HepG2 (cell line): ENCODE results near the gene CPEB4. TPM values are rescaled to one million over a fixed set of nuclear protein-coding genes. Genes with fewer than 3 reads are reported as not detected.
A peak's percentile ranks its signal among the peaks of the same experiment; 100 is the strongest.

Experiments
- ADNP ChIP-seq: sonication (generic); formaldehyde crosslinking; IDR thresholded peaks from 2 replicates; pipeline ENCODE4 v1.4.0; 2020; ENCODE audit warnings: missing genetic modification reagents
- ATF7 ChIP-seq, 2 experiments: fragments of 450-650 bp in 1 of 2; sonication (generic) in 1 of 2; formaldehyde crosslinking in 1 of 2; IDR thresholded peaks; 2 replicates each; pipeline versions ENCODE4 v1.4.0 to v1.6.1; 2016 to 2020; ENCODE audit warnings: antibody characterized with exemption in 1 of 2, mild to moderate bottlenecking in 1 of 2, missing genetic modification reagents in 1 of 2
- ELF4 ChIP-seq: sonication (generic); formaldehyde crosslinking; IDR thresholded peaks from 2 replicates; pipeline ENCODE4 v1.5.0; 2020; ENCODE audit warnings: missing genetic modification reagents, mild to moderate bottlenecking, moderate library complexity, borderline replicate concordance
- HIVEP1 ChIP-seq: sonication (generic); formaldehyde crosslinking; IDR thresholded peaks from 2 replicates; pipeline ENCODE4 v1.4.0; 2020; ENCODE audit warnings: mild to moderate bottlenecking, missing genetic modification reagents
- HNRNPH1 ChIP-seq: fragments of 200-400 bp; formaldehyde crosslinking; optimal IDR thresholded peaks from 2 replicates; pipeline ENCODE3; 2017; ENCODE audit warnings: mild to moderate bottlenecking, low read depth, low read length
- POLR2AphosphoS5 ChIP-seq: IDR thresholded peaks from 2 replicates; pipeline ENCODE4 v1.6.1; 2012; ENCODE audit warnings: low read depth, low read length
- RFXANK ChIP-seq: IDR thresholded peaks from 2 replicates; pipeline ENCODE4 v1.6.1; 2016
- TEAD3 ChIP-seq: optimal IDR thresholded peaks from 2 replicates; pipeline ENCODE3; 2016; ENCODE audit warnings: borderline replicate concordance
- ZNF556 ChIP-seq: sonication (generic); formaldehyde crosslinking; IDR thresholded peaks from 2 replicates; pipeline ENCODE4 v1.4.0; 2020; ENCODE audit warnings: mild to moderate bottlenecking, missing genetic modification reagents, borderline replicate concordance
- ZNF891 ChIP-seq: sonication (generic); formaldehyde crosslinking; IDR thresholded peaks from 2 replicates; pipeline ENCODE4 v1.5.0; 2020; ENCODE audit warnings: mild to moderate bottlenecking, missing genetic modification reagents
- polyA plus RNA-seq, 8 experiments: library from polyadenylated mRNA; depleted of rRNA in 3 of 8; stranded (reverse) in 7 of 8; unstranded in 1 of 8; fragments of >200 nt; fragmentation: Illumina TruSeq in 4 of 8; extraction: Trizol in 4 of 8; gene quantifications; 2 replicates each; pipeline versions ENCODE4 v1.2.1 to v1.2.3, GENCODE V29; 2011 to 2016; ENCODE audit warnings: low read depth in 4 of 8, missing spikeins in 1 of 8, mixed read lengths in 1 of 8; ENCODE audit not compliant: insufficient read depth in 1 of 8
- total RNA-seq, 5 experiments: library from RNA; depleted of rRNA; stranded (reverse); fragments of >200 nt; fragmentation: Illumina TruSeq; extraction: Trizol; gene quantifications; 2 replicates each; pipeline ENCODE4 v1.2.3, GENCODE V29; 2016; ENCODE audit warnings: low read depth in 1 of 5
- TF ChIP-seq, protein P1 (sequence below): sonication (generic); formaldehyde crosslinking; IDR thresholded peaks from 2 replicates; pipeline ENCODE4 v1.8.0; 2022; ENCODE audit warnings: missing genetic modification reagents, mild to moderate bottlenecking, moderate library complexity, borderline replicate concordance
- TF ChIP-seq, protein P2 (sequence below): sonication (generic); formaldehyde crosslinking; IDR thresholded peaks from 2 replicates; pipeline ENCODE4 v1.4.0; 2020; ENCODE audit warnings: missing genetic modification reagents, borderline replicate concordance
- TF ChIP-seq, protein P3 (sequence below): sonication (generic); formaldehyde crosslinking; IDR thresholded peaks from 2 replicates; pipeline ENCODE4 v1.4.0; 2020; ENCODE audit warnings: missing genetic modification reagents, borderline replicate concordance
- TF ChIP-seq, protein P4 (sequence below): sonication (generic); formaldehyde crosslinking; IDR thresholded peaks from 2 replicates; pipeline ENCODE4 v1.5.0; 2020; ENCODE audit warnings: mild to moderate bottlenecking, missing genetic modification reagents

The CPEB4 gene
- total and polyA plus RNA-seq, 2 of the 13 experiments (the other 11 are each of a cell fraction or from before 2014, with no cell fraction given): 7.7 to 26.7 TPM

DNA sequence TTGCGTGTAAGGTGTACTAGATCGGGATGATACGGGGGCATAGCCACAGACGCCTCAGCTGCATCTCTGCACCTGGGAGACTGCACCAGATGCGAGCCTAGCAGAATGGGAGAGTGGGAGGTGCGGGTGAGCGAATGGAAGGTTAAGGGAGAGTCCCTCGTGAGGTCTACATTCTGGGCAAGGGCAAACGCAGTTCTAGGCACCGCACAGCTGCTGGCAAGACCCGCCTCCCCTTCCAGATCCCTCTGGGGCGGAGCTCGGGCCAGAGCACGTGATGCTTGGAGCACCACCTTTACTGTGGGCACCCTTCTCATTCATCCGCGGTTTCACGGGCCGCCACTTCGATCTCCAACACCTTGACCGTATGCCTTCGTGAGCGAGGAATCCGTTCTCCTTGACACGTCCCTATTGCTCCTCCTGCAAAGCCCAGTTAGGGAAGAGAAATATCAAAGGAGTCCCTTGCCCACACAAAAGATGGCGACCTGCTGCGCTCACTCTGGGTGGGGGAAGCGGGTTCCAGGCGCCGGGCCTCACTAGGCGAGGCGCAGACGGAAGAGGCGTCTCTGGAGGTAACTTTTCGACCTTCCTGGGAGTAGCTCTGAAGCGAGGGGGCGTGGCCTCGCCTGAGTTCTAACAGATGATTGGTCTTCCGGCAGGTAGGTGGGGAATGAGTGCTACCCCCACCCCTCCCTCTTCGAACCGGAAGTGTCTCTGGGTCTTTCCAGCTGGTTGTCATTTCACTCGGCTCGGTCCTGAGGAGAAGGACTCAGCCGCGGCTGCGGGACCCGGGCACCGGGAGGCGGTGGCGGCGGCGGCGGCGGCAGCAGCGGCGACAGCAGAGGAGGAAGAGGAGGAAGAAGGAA is at the start of gene CPEB4 (continued):
- TF ChIP-seq, protein P1, sequence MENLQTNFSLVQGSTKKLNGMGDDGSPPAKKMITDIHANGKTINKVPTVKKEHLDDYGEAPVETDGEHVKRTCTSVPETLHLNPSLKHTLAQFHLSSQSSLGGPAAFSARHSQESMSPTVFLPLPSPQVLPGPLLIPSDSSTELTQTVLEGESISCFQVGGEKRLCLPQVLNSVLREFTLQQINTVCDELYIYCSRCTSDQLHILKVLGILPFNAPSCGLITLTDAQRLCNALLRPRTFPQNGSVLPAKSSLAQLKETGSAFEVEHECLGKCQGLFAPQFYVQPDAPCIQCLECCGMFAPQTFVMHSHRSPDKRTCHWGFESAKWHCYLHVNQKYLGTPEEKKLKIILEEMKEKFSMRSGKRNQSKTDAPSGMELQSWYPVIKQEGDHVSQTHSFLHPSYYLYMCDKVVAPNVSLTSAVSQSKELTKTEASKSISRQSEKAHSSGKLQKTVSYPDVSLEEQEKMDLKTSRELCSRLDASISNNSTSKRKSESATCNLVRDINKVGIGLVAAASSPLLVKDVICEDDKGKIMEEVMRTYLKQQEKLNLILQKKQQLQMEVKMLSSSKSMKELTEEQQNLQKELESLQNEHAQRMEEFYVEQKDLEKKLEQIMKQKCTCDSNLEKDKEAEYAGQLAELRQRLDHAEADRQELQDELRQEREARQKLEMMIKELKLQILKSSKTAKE (CRISPR knock-in tag): no peak
- no peak for TF ChIP-seq RFXANK (CRISPR knock-in tag)
- TF ChIP-seq ADNP (CRISPR knock-in tag): no peak
- TF ChIP-seq POLR2AphosphoS5: peak; percentile 88
- TF ChIP-seq HNRNPH1: no peak
- TF ChIP-seq, protein P2, sequence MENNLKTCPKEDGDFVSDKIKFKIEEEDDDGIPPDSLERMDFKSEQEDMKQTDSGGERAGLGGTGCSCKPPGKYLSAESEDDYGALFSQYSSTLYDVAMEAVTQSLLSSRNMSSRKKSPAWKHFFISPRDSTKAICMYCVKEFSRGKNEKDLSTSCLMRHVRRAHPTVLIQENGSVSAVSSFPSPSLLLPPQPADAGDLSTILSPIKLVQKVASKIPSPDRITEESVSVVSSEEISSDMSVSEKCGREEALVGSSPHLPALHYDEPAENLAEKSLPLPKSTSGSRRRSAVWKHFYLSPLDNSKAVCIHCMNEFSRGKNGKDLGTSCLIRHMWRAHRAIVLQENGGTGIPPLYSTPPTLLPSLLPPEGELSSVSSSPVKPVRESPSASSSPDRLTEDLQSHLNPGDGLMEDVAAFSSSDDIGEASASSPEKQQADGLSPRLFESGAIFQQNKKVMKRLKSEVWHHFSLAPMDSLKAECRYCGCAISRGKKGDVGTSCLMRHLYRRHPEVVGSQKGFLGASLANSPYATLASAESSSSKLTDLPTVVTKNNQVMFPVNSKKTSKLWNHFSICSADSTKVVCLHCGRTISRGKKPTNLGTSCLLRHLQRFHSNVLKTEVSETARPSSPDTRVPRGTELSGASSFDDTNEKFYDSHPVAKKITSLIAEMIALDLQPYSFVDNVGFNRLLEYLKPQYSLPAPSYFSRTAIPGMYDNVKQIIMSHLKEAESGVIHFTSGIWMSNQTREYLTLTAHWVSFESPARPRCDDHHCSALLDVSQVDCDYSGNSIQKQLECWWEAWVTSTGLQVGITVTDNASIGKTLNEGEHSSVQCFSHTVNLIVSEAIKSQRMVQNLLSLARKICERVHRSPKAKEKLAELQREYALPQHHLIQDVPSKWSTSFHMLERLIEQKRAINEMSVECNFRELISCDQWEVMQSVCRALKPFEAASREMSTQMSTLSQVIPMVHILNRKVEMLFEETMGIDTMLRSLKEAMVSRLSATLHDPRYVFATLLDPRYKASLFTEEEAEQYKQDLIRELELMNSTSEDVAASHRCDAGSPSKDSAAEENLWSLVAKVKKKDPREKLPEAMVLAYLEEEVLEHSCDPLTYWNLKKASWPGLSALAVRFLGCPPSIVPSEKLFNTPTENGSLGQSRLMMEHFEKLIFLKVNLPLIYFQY (CRISPR knock-in tag): 0 out of 2 replicates have a peak, but pooled peaks have one; percentile 32
- peak; percentile 68; the same call in 1 of the 2 replicates for TF ChIP-seq HIVEP1 (CRISPR knock-in tag)
- TF ChIP-seq, protein P3, sequence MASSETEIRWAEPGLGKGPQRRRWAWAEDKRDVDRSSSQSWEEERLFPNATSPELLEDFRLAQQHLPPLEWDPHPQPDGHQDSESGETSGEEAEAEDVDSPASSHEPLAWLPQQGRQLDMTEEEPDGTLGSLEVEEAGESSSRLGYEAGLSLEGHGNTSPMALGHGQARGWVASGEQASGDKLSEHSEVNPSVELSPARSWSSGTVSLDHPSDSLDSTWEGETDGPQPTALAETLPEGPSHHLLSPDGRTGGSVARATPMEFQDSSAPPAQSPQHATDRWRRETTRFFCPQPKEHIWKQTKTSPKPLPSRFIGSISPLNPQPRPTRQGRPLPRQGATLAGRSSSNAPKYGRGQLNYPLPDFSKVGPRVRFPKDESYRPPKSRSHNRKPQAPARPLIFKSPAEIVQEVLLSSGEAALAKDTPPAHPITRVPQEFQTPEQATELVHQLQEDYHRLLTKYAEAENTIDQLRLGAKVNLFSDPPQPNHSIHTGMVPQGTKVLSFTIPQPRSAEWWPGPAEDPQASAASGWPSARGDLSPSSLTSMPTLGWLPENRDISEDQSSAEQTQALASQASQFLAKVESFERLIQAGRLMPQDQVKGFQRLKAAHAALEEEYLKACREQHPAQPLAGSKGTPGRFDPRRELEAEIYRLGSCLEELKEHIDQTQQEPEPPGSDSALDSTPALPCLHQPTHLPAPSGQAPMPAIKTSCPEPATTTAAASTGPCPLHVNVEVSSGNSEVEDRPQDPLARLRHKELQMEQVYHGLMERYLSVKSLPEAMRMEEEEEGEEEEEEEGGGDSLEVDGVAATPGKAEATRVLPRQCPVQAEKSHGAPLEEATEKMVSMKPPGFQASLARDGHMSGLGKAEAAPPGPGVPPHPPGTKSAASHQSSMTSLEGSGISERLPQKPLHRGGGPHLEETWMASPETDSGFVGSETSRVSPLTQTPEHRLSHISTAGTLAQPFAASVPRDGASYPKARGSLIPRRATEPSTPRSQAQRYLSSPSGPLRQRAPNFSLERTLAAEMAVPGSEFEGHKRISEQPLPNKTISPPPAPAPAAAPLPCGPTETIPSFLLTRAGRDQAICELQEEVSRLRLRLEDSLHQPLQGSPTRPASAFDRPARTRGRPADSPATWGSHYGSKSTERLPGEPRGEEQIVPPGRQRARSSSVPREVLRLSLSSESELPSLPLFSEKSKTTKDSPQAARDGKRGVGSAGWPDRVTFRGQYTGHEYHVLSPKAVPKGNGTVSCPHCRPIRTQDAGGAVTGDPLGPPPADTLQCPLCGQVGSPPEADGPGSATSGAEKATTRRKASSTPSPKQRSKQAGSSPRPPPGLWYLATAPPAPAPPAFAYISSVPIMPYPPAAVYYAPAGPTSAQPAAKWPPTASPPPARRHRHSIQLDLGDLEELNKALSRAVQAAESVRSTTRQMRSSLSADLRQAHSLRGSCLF (CRISPR knock-in tag): no peak
- TF ChIP-seq ATF7 (IDR thresholded peaks at IDR 0.05): no peak
- no peak for TF ChIP-seq ATF7 (CRISPR knock-in tag; IDR thresholded peaks at IDR 0.05)
- peak; percentile 75; the same call in 1 of the 2 replicates for TF ChIP-seq ELF4
- peak; percentile 72; the same call in 1 of the 2 replicates for TF ChIP-seq ZNF556 (CRISPR knock-in tag)
- TF ChIP-seq TEAD3 (CRISPR knock-in tag): peak; percentile 22
- no peak for TF ChIP-seq ZNF891 (CRISPR knock-in tag)
- TF ChIP-seq, protein P4, sequence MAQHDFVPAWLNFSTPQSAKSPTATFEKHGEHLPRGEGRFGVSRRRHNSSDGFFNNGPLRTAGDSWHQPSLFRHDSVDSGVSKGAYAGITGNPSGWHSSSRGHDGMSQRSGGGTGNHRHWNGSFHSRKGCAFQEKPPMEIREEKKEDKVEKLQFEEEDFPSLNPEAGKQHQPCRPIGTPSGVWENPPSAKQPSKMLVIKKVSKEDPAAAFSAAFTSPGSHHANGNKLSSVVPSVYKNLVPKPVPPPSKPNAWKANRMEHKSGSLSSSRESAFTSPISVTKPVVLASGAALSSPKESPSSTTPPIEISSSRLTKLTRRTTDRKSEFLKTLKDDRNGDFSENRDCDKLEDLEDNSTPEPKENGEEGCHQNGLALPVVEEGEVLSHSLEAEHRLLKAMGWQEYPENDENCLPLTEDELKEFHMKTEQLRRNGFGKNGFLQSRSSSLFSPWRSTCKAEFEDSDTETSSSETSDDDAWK (CRISPR knock-in tag): no peak
